PC-3 (cell line): ENCODE results near the gene CAMTA1. TPM values are rescaled to one million over a fixed set of nuclear protein-coding genes. Genes with fewer than 3 reads are reported as not detected.

Experiments used
- ATAC-seq: fragments of 200-7000 bp; cut with Tn5 transposase; 2 replicates; pipeline ENCODE4 v1.9.1; 2020; ENCODE audit warnings: mild to moderate bottlenecking, moderate library complexity
- BruUV-seq: library from RNA; stranded (reverse); fragments of 400-500 nt; replicated peaks from 2 replicates; lab custom pipeline; 2021; lab: Mats Ljungman, UMichigan
- CTCF ChIA-PET: fragments of 300-600 bp; sonication (Branson Sonifier 250); formaldehyde crosslinking; loops from one replicate; lab custom pipeline; 2022; ENCODE audit warnings: antibody characterized with exemption; lab: Charles Lee
- POLR2A ChIA-PET: fragments of 300-600 bp; sonication (Branson Sonifier 250); formaldehyde crosslinking; loops from one replicate; lab custom pipeline; 2022; ENCODE audit warnings: antibody characterized with exemption; ENCODE audit not compliant: unreplicated experiment; lab: Charles Lee
- DNase-seq: peaks from one replicate; pipeline ENCODE4 v3.0.0-alpha.2; 2015
- H2AFZ ChIP-seq: fragments of 300-600 bp; sonication (generic); 2 replicates; pipeline ENCODE4 v1.6.0; 2016; ENCODE audit warnings: antibody characterized with exemption, low read length
- H3F3A ChIP-seq: fragments of 300-600 bp; sonication (generic); one replicate; pipeline ENCODE4 v1.6.0; 2017; ENCODE audit warnings: antibody characterized with exemption, low read length, control low read depth, mild to moderate bottlenecking; ENCODE audit not compliant: unreplicated experiment
- H3K27ac ChIP-seq: fragments of 300-600 bp; sonication (generic); 2 replicates; pipeline ENCODE4 v1.5.1; 2016; ENCODE audit warnings: mild to moderate bottlenecking, low read length
- H3K27me3 ChIP-seq: fragments of 300-600 bp; sonication (generic); 2 replicates; pipeline ENCODE4 v1.6.1; 2016; ENCODE audit warnings: low read length, mixed read lengths
- H3K36me3 ChIP-seq: fragments of 300-600 bp; sonication (generic); 2 replicates; pipeline ENCODE4 v1.6.1; 2016; ENCODE audit warnings: low read depth, mixed run types, low read length, mixed read lengths
- H3K4me1 ChIP-seq: fragments of 300-600 bp; sonication (generic); 2 replicates; pipeline ENCODE4 v1.5.1; 2016; ENCODE audit warnings: low read length; ENCODE audit not compliant: insufficient read depth
- H3K4me2 ChIP-seq: fragments of 300-600 bp; sonication (generic); 2 replicates; pipeline ENCODE4 v1.6.0; 2016; ENCODE audit warnings: low read length
- H3K4me3 ChIP-seq: fragments of 300-600 bp; sonication (generic); 2 replicates; pipeline ENCODE4 v1.5.1; 2016; ENCODE audit warnings: mild to moderate bottlenecking, low read length, mixed read lengths
- H3K79me2 ChIP-seq: fragments of 300-600 bp; sonication (generic); 2 replicates; pipeline ENCODE4 v1.6.1; 2017; ENCODE audit warnings: low read length, mixed read lengths
- H3K9ac ChIP-seq: fragments of 300-600 bp; sonication (generic); 2 replicates; pipeline ENCODE4 v1.6.0; 2016; ENCODE audit warnings: mild to moderate bottlenecking, low read length
- H3K9me2 ChIP-seq: fragments of 300-600 bp; sonication (generic); replicated peaks from 2 replicates; pipeline ENCODE4 v1.6.1; 2016; ENCODE audit warnings: mixed run types, low read length, mixed read lengths
- H3K9me3 ChIP-seq: fragments of 300-600 bp; sonication (generic); 2 replicates; pipeline ENCODE4 v1.6.1; 2016; ENCODE audit warnings: low read length, mixed read lengths
- H4K20me1 ChIP-seq: fragments of 300-600 bp; sonication (generic); 2 replicates; pipeline ENCODE4 v1.6.1; 2016; ENCODE audit warnings: low read length, mixed read lengths
- CTCF ChIP-seq: fragments of 300-600 bp; sonication (generic); conservative IDR thresholded peaks from 2 replicates; pipeline ENCODE4 v1.5.1; 2017; ENCODE audit warnings: antibody characterized with exemption, low read depth, mild to moderate bottlenecking, low read length
- EZH2 ChIP-seq: fragments of 300-600 bp; sonication (generic); IDR thresholded peaks from one replicate; pipeline ENCODE4 v1.6.1; 2017; ENCODE audit warnings: antibody characterized with exemption, mild to moderate bottlenecking, low read length; ENCODE audit not compliant: unreplicated experiment
- EZH2phosphoT487 ChIP-seq: fragments of 300-600 bp; sonication (generic); IDR thresholded peaks from 2 replicates; pipeline ENCODE4 v1.6.1; 2018; ENCODE audit warnings: mild to moderate bottlenecking, antibody characterized with exemption, low read length, borderline replicate concordance
- intact Hi-C: fragments of 100-400 bp; cut with micrococcal nuclease; formaldehyde crosslinking; loops from 2 replicates; pipeline ENCODE4 v1.9.0; 2023
- total RNA-seq: library from RNA; depleted of rRNA; stranded (reverse); fragments of >200 nt; gene quantifications from 2 replicates; pipeline ENCODE4 v1.2.3, GENCODE V29; 2014

Gene CAMTA1
- total RNA-seq, 1 experiment from 2014 or later, result 40.8 TPM

DNA sequence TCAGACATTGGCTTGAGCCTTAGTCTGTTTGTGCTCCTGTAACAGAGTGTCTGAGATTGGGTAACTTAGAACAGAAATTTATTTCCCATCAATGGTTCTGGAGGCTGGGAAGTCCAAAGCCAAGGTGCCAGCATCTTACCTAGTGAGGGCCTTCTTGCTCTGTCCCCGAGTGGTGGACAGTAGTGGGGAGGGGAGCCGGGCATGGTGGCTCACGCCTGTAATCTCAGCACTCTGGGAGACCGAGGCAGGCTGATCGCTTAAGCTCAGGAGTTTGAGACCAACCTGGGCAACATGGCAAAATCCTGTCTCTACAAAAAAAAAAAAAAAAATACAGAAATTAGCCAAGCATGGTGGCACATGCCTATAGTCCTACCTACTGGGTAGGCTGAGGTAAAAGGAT, 649.3 kb downstream of the CAMTA1 start:
- H3K27ac ChIP-seq, result no peak overlapping the region
- BruUV-seq, result no TSS peak
- intact Hi-C loops, result no loop called here

DNA sequence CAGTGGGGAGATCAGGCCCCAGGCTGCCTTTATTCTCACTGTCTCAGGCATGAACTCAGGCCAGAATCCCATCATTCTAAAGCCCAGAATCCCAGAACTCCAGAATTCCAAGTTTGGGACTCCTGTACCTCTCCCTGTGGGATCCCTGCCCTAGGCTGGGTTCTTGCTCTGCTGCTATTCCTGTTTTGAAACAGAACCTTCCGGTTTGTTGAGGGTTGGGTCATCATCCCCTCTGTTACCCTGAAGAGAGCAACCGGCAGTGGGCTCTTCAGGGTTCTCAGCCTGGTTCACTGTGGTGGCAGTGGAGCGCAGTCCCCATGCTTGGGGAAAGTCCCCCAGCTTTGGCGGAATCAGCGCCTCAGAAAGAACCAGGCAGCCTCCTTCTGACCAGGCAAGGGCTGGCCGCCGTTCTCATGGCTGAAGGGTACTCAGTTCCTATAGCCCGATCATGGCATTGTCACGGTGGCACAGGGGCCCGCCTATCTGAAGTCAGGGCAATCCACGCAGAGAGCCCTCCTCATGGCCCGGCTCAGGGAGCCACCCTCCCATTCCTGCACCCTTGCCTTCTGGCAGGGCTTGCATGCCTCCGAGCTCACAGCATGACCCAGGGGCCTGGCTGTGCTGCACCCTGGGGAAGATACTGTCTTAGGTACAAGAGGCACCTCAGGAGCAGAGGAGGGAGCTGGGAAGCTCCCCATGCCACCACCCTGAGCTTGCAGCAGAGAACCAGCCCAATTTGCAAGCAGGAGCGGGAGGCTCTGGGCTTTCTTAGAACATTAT, 650.2 kb downstream of the CAMTA1 start:
- Histone ChIP-seq H3K27me3 (peaks cover 22% of the 10 kb centered on the region; the same call in 1 of the 2 replicates), H3K79me2 (no peaks in the 10 kb centered on the region), H3K4me1 (no peaks in the 10 kb centered on the region), H3F3A (no peaks in the 10 kb centered on the region), H3K27ac (no peak overlapping the region), H3K9me3 (no peaks in the 10 kb centered on the region), H3K4me2 (no peak overlapping the region), H3K4me3 (no peak overlapping the region), H3K36me3 (no peaks in the 10 kb centered on the region), H4K20me1 (no peaks in the 10 kb centered on the region), H3K9me2 (no peaks in the 10 kb centered on the region), H2AFZ (no peak overlapping the region), H3K9ac (no peak overlapping the region)
- ChIA-PET CTCF (no interaction called here), POLR2A (no interaction called here)
- TF ChIP-seq EZH2phosphoT487, result no peak
- no peak for TF ChIP-seq EZH2
- TF ChIP-seq CTCF, result no peak
- ATAC-seq (no peak), DNase-seq (no peak)
- BruUV-seq, result no TSS peak
- intact Hi-C loops, result no loop called here

More for the DNA sequence above, 649.3 kb downstream of the CAMTA1 start:
- Histone ChIP-seq H2AFZ (no peak overlapping the region), H3K27me3 (peaks cover 13% of the 10 kb centered on the region; the same call in 1 of the 2 replicates), H3K4me3 (no peak overlapping the region), H3K79me2 (no peaks in the 10 kb centered on the region), H3K4me2 (no peak overlapping the region), H3K4me1 (no peaks in the 10 kb centered on the region), H4K20me1 (no peaks in the 10 kb centered on the region), H3K9me3 (no peaks in the 10 kb centered on the region), H3K36me3 (no peaks in the 10 kb centered on the region), H3F3A (no peaks in the 10 kb centered on the region), H3K9me2 (no peaks in the 10 kb centered on the region), H3K9ac (no peak overlapping the region)
- DNase-seq (no peak), ATAC-seq (no peak)
- ChIA-PET CTCF (no interaction called here), POLR2A (no interaction called here)
- no peak for TF ChIP-seq CTCF
- no peak for TF ChIP-seq EZH2phosphoT487
- TF ChIP-seq EZH2, result no peak
